SK-N-SH treated with all-trans-retinoic acid at 6 μM for 48 hours (cell line): ENCODE measurements around the gene ZNF221.

Experiments
- ISL1 ChIP-seq: fragments of 250-450 bp; sonication (Bioruptor Pico); IDR thresholded peaks from 2 replicates; pipeline ENCODE4 v2.1.2; 2022; ENCODE audit warnings: mild to moderate bottlenecking, moderate library complexity
- PPARA ChIP-seq: fragments of 250-450 bp; sonication (Bioruptor Pico); IDR thresholded peaks from 2 replicates; pipeline ENCODE4 v1.5.0; 2020; ENCODE audit warnings: mild to moderate bottlenecking, borderline replicate concordance
- TOX ChIP-seq: fragments of 250-450 bp; sonication (Bioruptor Pico); IDR thresholded peaks from 2 replicates; pipeline ENCODE4 v1.8.0; 2021; ENCODE audit warnings: mild to moderate bottlenecking, moderate library complexity, borderline replicate concordance

DNA sequence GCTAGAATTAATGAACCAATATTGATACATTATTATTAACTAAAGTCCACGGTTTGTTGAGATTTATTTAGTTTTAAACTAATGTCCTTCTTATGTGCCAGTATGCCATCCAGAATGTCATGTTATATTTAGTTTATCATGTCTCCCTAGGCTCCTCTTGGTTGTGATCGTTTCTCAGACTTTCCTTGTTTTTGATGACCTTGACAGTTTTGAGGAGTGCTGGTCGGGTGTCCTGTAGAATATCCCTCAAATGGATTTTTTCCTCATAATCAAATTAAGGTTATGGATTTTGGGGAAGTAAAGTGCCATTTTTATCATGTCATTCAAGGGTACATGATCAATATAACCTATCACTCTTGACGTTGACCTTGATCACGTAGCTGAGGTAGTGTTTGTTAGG lies 9.8 kb upstream of the ZNF221 start:
- TF ChIP-seq TOX (CRISPR knock-in tag) (no peak), ISL1 (CRISPR knock-in tag) (no peak), PPARA (CRISPR knock-in tag) (no peak)
